ENCODE results near the gene POU3F3. TPM values are rescaled to one million over a fixed set of nuclear protein-coding genes. Genes with fewer than 3 reads are reported as not detected.

The POU3F3 gene
- total and polyA plus RNA-seq, 2 of the 8 experiments (the other 6 are each of a cell fraction or from before 2014, with no cell fraction given), result 0.09 TPM; not detected in 1

GRCh38 chr2:104850361-104851290, 3.3 kb upstream of the POU3F3 start:
- POLR2A ChIA-PET (ENCODE audit: partially characterized antibody), result interaction anchor here (0.6 to 2.4 kb wide), 3 partner anchors 10 to 281 kb away, joined by 3 to 12 read pairs (median 3); no protein-coding TSS in a partner anchor
- H3K27me3 ChIP-seq (replicated peaks in 1 of 4; ENCODE audit: control insufficient read depth in 3 of 4, extremely low read depth in 1 of 4, insufficient read depth in 3 of 4, low read length in 3 of 4), result peaks cover 58 to 88% (median 72%) of the 10 kb centered on the region in 4 experiments
- H3K14ac ChIP-seq (ENCODE audit: insufficient read length), result no peak overlapping the region
- H3K36me3 ChIP-seq (ENCODE audit: control insufficient read depth in 2 of 4, insufficient read depth in 4 of 4, low read length in 3 of 4), result no peaks in the 10 kb centered on the region; a peak in 1 of 8 replicates
- no peak overlapping the region for H3K56ac ChIP-seq (replicated peaks; ENCODE audit: insufficient read length, low read depth, low read length)
- H3K4me1 ChIP-seq (replicated peaks in 1 of 4; ENCODE audit: control insufficient read depth in 3 of 4, insufficient read depth in 4 of 4, low read length in 3 of 4), result peaks cover 16 to 43% (median 22%) of the 10 kb centered on the region in 4 experiments
- H3K4me2 ChIP-seq (ENCODE audit: insufficient read depth in 1 of 2, low read depth in 2 of 2, low read length in 2 of 2), result peak overlapping the region; percentile 92 to 96
- CTCF ChIA-PET (ENCODE audit: partially characterized antibody), result interaction anchor here (0.7 to 5.0 kb wide), 30 partner anchors 10 to 1874 kb away, joined by 3 to 60 read pairs (median 4); no protein-coding TSS in a partner anchor
- H4K8ac ChIP-seq (ENCODE audit: extremely low read depth, insufficient read depth, low read length), result no peak overlapping the region
- H3K4ac ChIP-seq (replicated peaks; ENCODE audit: insufficient read length, low read depth, low read length), result no peak overlapping the region
- H3K27ac ChIP-seq (ENCODE audit: low read depth, low read length), result no peak overlapping the region
- no peak overlapping the region for H2BK12ac ChIP-seq (ENCODE audit: low read depth, low read length)
- H4K91ac ChIP-seq (replicated peaks; ENCODE audit: insufficient read length, low read length), result no peak overlapping the region
- peaks cover 0 to 1% of the 10 kb centered on the region in 2 experiments for H4K20me1 ChIP-seq (replicated peaks in 1 of 2; ENCODE audit: control insufficient read depth in 1 of 2, insufficient read depth in 2 of 2, low read length in 2 of 2)
- FAIRE-seq, result no peak
- H3K18ac ChIP-seq (ENCODE audit: extremely low read depth, low read length), result no peak overlapping the region
- H3K9me3 ChIP-seq (ENCODE audit: insufficient read depth in 2 of 2, low read depth in 1 of 2, low read length in 1 of 2), result no peaks in the 10 kb centered on the region
- no peak overlapping the region for H3K23ac ChIP-seq (ENCODE audit: insufficient read length)
- peak overlapping the region; percentile 75; the same call in 1 of the 2 replicates for H2BK20ac ChIP-seq (ENCODE audit: low read length)
- H4K5ac ChIP-seq (ENCODE audit: insufficient read length, low read depth, low read length), result no peak overlapping the region
- H3K23me2 ChIP-seq (ENCODE audit: low read depth, low read length), result peaks cover 9% of the 10 kb centered on the region; the same call in 1 of the 2 replicates
- no peak overlapping the region for H2AFZ ChIP-seq (ENCODE audit: low read length)
- no peak overlapping the region for H2BK120ac ChIP-seq (replicated peaks; ENCODE audit: low read depth, low read length)
- H2BK5ac ChIP-seq (ENCODE audit: low read depth, low read length), result no peak overlapping the region
- H3K4me3 ChIP-seq (ENCODE audit: extremely low read depth in 1 of 4, insufficient read depth in 2 of 4, low read depth in 3 of 4, low read length in 4 of 4), result peak overlapping the region in 1 of 4 experiments; percentile 78; a peak in 3 of 8 replicates
- peak in 1 of 2 experiments; percentile 64 for DNase-seq (ENCODE audit: low read depth in 1 of 2, low spot score in 2 of 2)
- no peaks in the 10 kb centered on the region for H3K79me2 ChIP-seq (ENCODE audit: control insufficient read depth in 1 of 2, insufficient read depth in 2 of 2, low read length in 2 of 2)
- H2AK5ac ChIP-seq (ENCODE audit: low read depth, low read length), result no peak overlapping the region
- no peak overlapping the region for H3K9ac ChIP-seq (replicated peaks in 1 of 4; ENCODE audit: extremely low read depth in 1 of 4, low read depth in 3 of 4, low read length in 3 of 4)
- 6% methylated on average over 9 of the region's 9 CpGs; no CpG with 5 or more reads in 1 of the 2 experiments for whole genome bisulfite sequencing, 2 experiments (ENCODE audit: extremely low coverage in 1 of 2, insufficient coverage in 1 of 2, insufficient read length in 1 of 2, insufficient replicate concordance in 2 of 2, low coverage in 1 of 2, low lambda C conversion rate in 2 of 2, missing lambda C conversion rate in 1 of 2)
- no peak overlapping the region; the same call in 1 of the 2 replicates for H2BK15ac ChIP-seq (ENCODE audit: low read length)
- no peaks in the 10 kb centered on the region for H3K79me1 ChIP-seq (ENCODE audit: low read depth, low read length)
- TF ChIP-seq CTBP2 (IDR thresholded peaks at IDR 0.05; ENCODE audit: borderline replicate concordance, insufficient read depth, insufficient read length, low read length) (peak; percentile 99), ASH2L (IDR thresholded peaks at IDR 0.05; ENCODE audit: low read length) (peak; percentile 25), ATF2 (IDR thresholded peaks at IDR 0.05; ENCODE audit: low read length) (no peak), RNF2 (IDR thresholded peaks at IDR 0.05; ENCODE audit: borderline replicate concordance, low read depth, low read length, missing control alignments, poor library complexity, severe bottlenecking) (peak; percentile 74), ZNF274 (IDR thresholded peaks at IDR 0.05; ENCODE audit: borderline replicate concordance, extremely low read depth, low read length) (no peak), GTF2F1 (IDR thresholded peaks at IDR 0.05; ENCODE audit: borderline replicate concordance, low read depth, low read length) (no peak), TCF12 (IDR thresholded peaks at IDR 0.05; ENCODE audit: low read depth, low read length) (peak; percentile 44; the same call in 1 of the 2 replicates), TAF1 (IDR thresholded peaks at IDR 0.05; ENCODE audit: low read depth, low read length) (no peak)
